K562 (cell line): Measurements from ENCODE around the gene ACAA2. TPM values are rescaled to one million over a fixed set of nuclear protein-coding genes. Genes with fewer than 3 reads are reported as not detected.

Source experiments
- ATAC-seq: fragments of 200-7000 bp; cut with Tn5 transposase; 3 replicates; pipeline ENCODE4 v1.9.1; 2020; ENCODE audit warnings: moderate library complexity
- BruUV-seq: library from RNA; stranded (reverse); fragments of 400-500 nt; replicated peaks from 2 replicates; lab custom pipeline; 2021; lab: Mats Ljungman, UMichigan
- CTCF ChIA-PET: fragments of 300-600 bp; formaldehyde crosslinking; extraction: SDS; loops from one replicate; lab custom pipeline; 2021; ENCODE audit warnings: low intra/inter-chr PET ratio; lab: Yijun Ruan, JAX
- POLR2A ChIA-PET: fragments of 300-600, 350-650 bp; sonication (Branson Sonifier 250); formaldehyde crosslinking; extraction: SDS; loops from one replicate; lab custom pipeline; 2021; ENCODE audit warnings: antibody characterized with exemption, inconsistent platforms; lab: Yijun Ruan, JAX
- DNase-seq, 4 experiments: peaks; one replicate each; pipeline versions ENCODE4 v3.0.0 to v3.0.0-alpha.2; 2011 to 2018; ENCODE audit warnings: low spot score in 3 of 4, mixed read lengths in 3 of 4; ENCODE audit errors: extremely low read depth in 1 of 4
- FAIRE-seq: peaks from 2 replicates; lab custom pipeline; 2011; peaks lifted over from hg19 to GRCh38; lab: Jason Lieb, UNC
- H2AFZ ChIP-seq: 2 replicates; pipeline ENCODE4 v1.6.0; 2011; ENCODE audit warnings: low read depth, low read length, control low read depth, inconsistent platforms
- H3K27ac ChIP-seq: fragments of 200-600 bp; 3 replicates; pipeline ENCODE4 v1.8.0; 2011; ENCODE audit warnings: low read depth, mild to moderate bottlenecking, control low read depth, inconsistent platforms, low read length, moderate library complexity, mixed read lengths; ENCODE audit errors: extremely low read depth
- H3K27me3 ChIP-seq, 2 experiments: fragments of 300-600 bp in 1 of 2; 2 replicates in 1 of 2; 3 replicates in 1 of 2; pipeline versions ENCODE4 v1.6.0 to v1.8.0; 2011; ENCODE audit warnings: inconsistent platforms in 2 of 2, low read length in 2 of 2, mild to moderate bottlenecking in 1 of 2, mixed read lengths in 1 of 2, moderate library complexity in 1 of 2; ENCODE audit not compliant: control insufficient read depth in 2 of 2, insufficient read depth in 2 of 2
- H3K36me3 ChIP-seq: fragments of 300-600 bp; 3 replicates; pipeline ENCODE4 v1.8.0; 2011; ENCODE audit warnings: mild to moderate bottlenecking, low read length, inconsistent platforms; ENCODE audit not compliant: control insufficient read depth, insufficient read depth
- H3K4me1 ChIP-seq, 2 experiments: fragments of 200-600 bp in 1 of 2; replicated peaks in 1 of 2; 2 replicates in 1 of 2; 3 replicates in 1 of 2; pipeline versions ENCODE4 v1.5.1 to v1.8.0; 2011; ENCODE audit warnings: inconsistent platforms in 2 of 2, low read length in 2 of 2, mild to moderate bottlenecking in 1 of 2, mixed read lengths in 1 of 2, moderate library complexity in 1 of 2; ENCODE audit not compliant: control insufficient read depth in 2 of 2, insufficient read depth in 2 of 2
- H3K4me2 ChIP-seq: 2 replicates; pipeline ENCODE4 v1.6.1; 2011; ENCODE audit warnings: low read length, control low read depth, inconsistent platforms, mixed read lengths; ENCODE audit not compliant: insufficient read depth
- H3K4me3 ChIP-seq: fragments of 200-600 bp; sonication (generic), shearing (Covaris generic); 2 replicates; pipeline ENCODE4 v1.5.1; 2016; ENCODE audit warnings: control low read depth, inconsistent platforms
- H3K79me2 ChIP-seq: fragments of 200-600 bp; 3 replicates; pipeline ENCODE4 v1.8.0; 2011; ENCODE audit warnings: low read length, inconsistent platforms; ENCODE audit not compliant: control insufficient read depth, insufficient read depth
- H3K9ac ChIP-seq, 2 experiments: 2 replicates each; pipeline versions ENCODE4 v1.6.0 to v1.6.1; 2011; ENCODE audit warnings: low read depth in 2 of 2, low read length in 2 of 2, control low read depth in 1 of 2, inconsistent platforms in 1 of 2, mild to moderate bottlenecking in 1 of 2, mixed read lengths in 1 of 2; ENCODE audit not compliant: insufficient read depth in 1 of 2
- H3K9me1 ChIP-seq: one replicate; pipeline ENCODE4 v1.6.0; 2011; ENCODE audit warnings: inconsistent platforms, mild to moderate bottlenecking, low read length, moderate library complexity; ENCODE audit not compliant: control insufficient read depth, insufficient read depth
- H3K9me3 ChIP-seq: replicated peaks from 2 replicates; pipeline ENCODE4 v1.5.1; 2011; ENCODE audit warnings: low read depth, low read length, inconsistent platforms; ENCODE audit not compliant: control insufficient read depth, insufficient read depth
- H4K20me1 ChIP-seq: replicated peaks from 2 replicates; pipeline ENCODE4 v1.6.1; 2011; ENCODE audit warnings: low read length, inconsistent platforms, mixed read lengths; ENCODE audit not compliant: control insufficient read depth, insufficient read depth
- ASH1L ChIP-seq: fragments of 450-650 bp; IDR thresholded peaks from 2 replicates; pipeline ENCODE4 v1.6.1; 2018; ENCODE audit warnings: borderline replicate concordance, mild to moderate bottlenecking, low read depth; ENCODE audit not compliant: partially characterized antibody
- CHD2 ChIP-seq: IDR thresholded peaks from 2 replicates; pipeline ENCODE4 v1.6.1; 2011; ENCODE audit warnings: low read depth, low read length
- DACH1 ChIP-seq: fragments of 450-650 bp; IDR thresholded peaks from 2 replicates; pipeline ENCODE4 v1.6.1; 2018; ENCODE audit not compliant: partially characterized antibody
- DDX20 ChIP-seq: fragments of 450-650 bp; IDR thresholded peaks from 2 replicates; pipeline ENCODE4 v1.6.1; 2016; ENCODE audit warnings: missing genetic modification characterization, low read depth, mild to moderate bottlenecking, missing compliant biosample characterization, moderate library complexity
- EWSR1 ChIP-seq: fragments of 450-650 bp; IDR thresholded peaks from 2 replicates; pipeline ENCODE4 v1.6.1; 2018; ENCODE audit warnings: borderline replicate concordance, mild to moderate bottlenecking, low read depth, moderate library complexity; ENCODE audit not compliant: partially characterized antibody
- HNRNPK ChIP-seq: fragments of 200-400 bp; formaldehyde crosslinking; IDR thresholded peaks from one replicate; pipeline ENCODE4 v1.6.1; 2018; ENCODE audit warnings: mild to moderate bottlenecking, low read depth, low read length; ENCODE audit not compliant: poor library complexity, severe bottlenecking
- WGBS: fragments of 100-300 bp; shearing (Covaris generic); methylation state at CpG from one replicate; pipeline ENCODE4 v1.1.6; 2016; ENCODE audit warnings: low coverage, mixed read lengths; ENCODE audit not compliant: insufficient coverage; ENCODE audit errors: missing lambda C conversion rate; 5-methylcytosine and 5-hydroxymethylcytosine counted together
- in situ Hi-C: fragments of 300-500 bp; cut with MboI; formaldehyde crosslinking; loops from 4 replicates; pipeline ENCODE4 v1.15.0; 2018; ENCODE audit warnings: inconsistent platforms, mixed read lengths
- intact Hi-C: fragments of 100-400 bp; cut with micrococcal nuclease; formaldehyde crosslinking; loops from 2 replicates; pipeline ENCODE4 v1.14.2; 2022
- polyA plus RNA-seq, 8 experiments: library from polyadenylated mRNA; depleted of rRNA in 4 of 8; stranded (reverse) in 5 of 8; unstranded in 3 of 8; fragments of >200 nt; fragmentation: Nextera tagmentation in 2 of 8; fragmentation: Illumina TruSeq in 1 of 8; extraction: Ambion mirVana in 2 of 8; extraction: Trizol in 1 of 8; gene quantifications; 2 replicates each; pipeline versions ENCODE4 v1.2.1 to v1.2.3, GENCODE V29; 2011 to 2014; ENCODE audit warnings: inconsistent platforms in 1 of 8, missing spikeins in 1 of 8
- total RNA-seq, 7 experiments: library from RNA; depleted of rRNA in 6 of 7; stranded (reverse); fragments of >200 nt in 6 of 7; fragmentation: Illumina TruSeq in 2 of 7; extraction: Trizol in 2 of 7; gene quantifications; 2 replicates each; pipeline versions ENCODE4 v1.2.1 to v1.2.3, GENCODE V29; 2011 to 2021; ENCODE audit warnings: low replicate concordance in 1 of 7

ACAA2 gene
- total and polyA plus RNA-seq, 9 of the 15 experiments (the other 6 are each of a cell fraction or from before 2014, with no cell fraction given) = 13.2 to 31.5 (median 21.7) TPM

DNA sequence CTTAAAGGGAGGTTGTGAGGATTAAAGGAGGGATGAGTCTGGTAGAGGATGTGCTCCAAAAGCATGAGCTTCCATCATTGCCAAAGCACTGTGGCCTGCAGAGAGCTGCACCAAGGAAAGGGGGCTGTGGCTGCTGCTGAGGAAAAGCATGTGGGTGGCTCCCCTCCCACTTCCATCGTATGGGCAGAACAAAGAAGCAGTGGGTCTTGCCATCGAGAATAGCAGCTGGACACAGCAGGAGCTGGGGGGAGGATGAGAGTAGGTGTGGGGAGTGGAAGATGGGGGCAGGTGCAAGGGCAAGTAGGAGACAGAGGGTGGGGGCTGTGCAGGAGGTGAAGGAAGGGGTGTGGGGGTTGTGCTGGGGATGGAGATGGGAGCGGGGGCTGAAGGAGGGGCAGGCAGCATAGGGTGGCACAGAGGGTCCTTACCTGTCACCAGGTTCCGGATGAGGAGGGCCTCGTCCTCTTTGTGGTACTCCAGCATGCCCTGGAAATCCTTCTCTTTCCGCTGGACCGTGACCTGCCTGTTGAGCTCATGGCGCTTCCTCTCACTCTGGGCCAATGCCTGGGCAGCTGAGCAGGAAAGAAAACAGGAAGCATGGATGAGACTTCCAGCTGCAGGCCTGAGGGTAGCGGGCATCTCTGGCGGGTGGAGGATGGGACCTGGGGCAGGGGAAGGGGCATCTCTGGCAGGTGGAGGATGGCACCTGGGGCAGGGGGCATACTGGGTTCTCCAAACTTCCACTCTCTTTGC lies 33.6 kb upstream of the ACAA2 start:
- H3K9me3 ChIP-seq = no peaks in the 10 kb centered on the region
- intact Hi-C loops (no loop called here), in situ Hi-C loops (no loop called here)
- no peaks in the 10 kb centered on the region for H4K20me1 ChIP-seq
- H3K79me2 ChIP-seq = no peaks in the 10 kb centered on the region
- 19% methylated on average over 4 of the region's 10 CpGs for WGBS
- no peak for FAIRE-seq
- no peak for TF ChIP-seq CHD2
- TF ChIP-seq, all 486 proteins: peak for 0
- no peak overlapping the region for H2AFZ ChIP-seq
- no peak overlapping the region for H3K27ac ChIP-seq
- ChIA-PET CTCF (no interaction called here), POLR2A (interaction anchor here (0.7 to 0.8 kb wide), 2 partner anchors 10 to 662 kb away, joined by 3 read pairs; no protein-coding TSS in a partner anchor)
- H3K27me3 ChIP-seq = peaks cover 0 to 28% of the 10 kb centered on the region in 2 experiments; a peak in 3 of 5 replicates
- H3K9me1 ChIP-seq = no peaks in the 10 kb centered on the region
- no peaks in the 10 kb centered on the region; a peak in 1 of 5 replicates for H3K4me1 ChIP-seq
- BruUV-seq = no TSS peak
- H3K4me2 ChIP-seq = no peak overlapping the region
- no peaks in the 10 kb centered on the region for H3K36me3 ChIP-seq
- DNase-seq = no peak
- H3K4me3 ChIP-seq = no peak overlapping the region
- no peak overlapping the region for H3K9ac ChIP-seq
- ATAC-seq = no peak

DNA sequence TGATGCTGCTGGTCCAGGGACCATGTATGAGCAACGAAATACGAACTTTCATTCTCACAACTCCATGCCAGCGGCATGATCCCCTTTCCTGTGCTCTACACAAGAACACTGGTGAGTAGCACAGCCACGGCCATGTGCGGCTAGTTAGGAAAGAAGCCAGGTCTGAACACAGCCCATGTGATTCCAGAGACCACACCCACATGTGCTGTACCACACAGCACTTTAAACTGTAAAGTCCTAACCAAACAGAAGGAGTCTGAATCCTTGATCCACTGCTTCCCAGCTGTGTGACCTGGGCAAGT lies 33.0 kb upstream of the ACAA2 start:
- no peak overlapping the region for H3K9ac ChIP-seq
- H3K4me2 ChIP-seq = no peak overlapping the region
- CTCF ChIA-PET = no interaction called here
- no peaks in the 10 kb centered on the region for H3K79me2 ChIP-seq
- no peak for ATAC-seq
- no peaks in the 10 kb centered on the region for H4K20me1 ChIP-seq
- no peaks in the 10 kb centered on the region for H3K9me3 ChIP-seq
- WGBS = 0% methylated on average over 4 of the region's 5 CpGs
- H3K36me3 ChIP-seq = no peaks in the 10 kb centered on the region
- in situ Hi-C loops (no loop called here), intact Hi-C loops (no loop called here)
- H3K9me1 ChIP-seq = no peaks in the 10 kb centered on the region
- no peak for DNase-seq
- no peaks in the 10 kb centered on the region; a peak in 1 of 5 replicates for H3K4me1 ChIP-seq
- no TSS peak for BruUV-seq
- TF ChIP-seq DACH1 = no peak
- no peak for TF ChIP-seq EWSR1
- no peak for TF ChIP-seq HNRNPK
- TF ChIP-seq DDX20 = no peak
- no peak for TF ChIP-seq ASH1L
- no peak overlapping the region for H2AFZ ChIP-seq
- POLR2A ChIA-PET = no interaction called here
- FAIRE-seq = no peak
- H3K27ac ChIP-seq = no peak overlapping the region
- H3K27me3 ChIP-seq = peaks cover 0 to 25% of the 10 kb centered on the region in 2 experiments; a peak in 3 of 5 replicates
- H3K4me3 ChIP-seq = no peak overlapping the region
